GM19193 (cell line): ENCODE measurements around the gene TPRN.

ENCODE experiments used
- POLR2A ChIP-seq: IDR thresholded peaks from 4 replicates; pipeline ENCODE4 v1.6.1; 2011; ENCODE audit not compliant: insufficient read depth, insufficient read length; ENCODE audit errors: extremely low read depth

The TPRN gene

DNA sequence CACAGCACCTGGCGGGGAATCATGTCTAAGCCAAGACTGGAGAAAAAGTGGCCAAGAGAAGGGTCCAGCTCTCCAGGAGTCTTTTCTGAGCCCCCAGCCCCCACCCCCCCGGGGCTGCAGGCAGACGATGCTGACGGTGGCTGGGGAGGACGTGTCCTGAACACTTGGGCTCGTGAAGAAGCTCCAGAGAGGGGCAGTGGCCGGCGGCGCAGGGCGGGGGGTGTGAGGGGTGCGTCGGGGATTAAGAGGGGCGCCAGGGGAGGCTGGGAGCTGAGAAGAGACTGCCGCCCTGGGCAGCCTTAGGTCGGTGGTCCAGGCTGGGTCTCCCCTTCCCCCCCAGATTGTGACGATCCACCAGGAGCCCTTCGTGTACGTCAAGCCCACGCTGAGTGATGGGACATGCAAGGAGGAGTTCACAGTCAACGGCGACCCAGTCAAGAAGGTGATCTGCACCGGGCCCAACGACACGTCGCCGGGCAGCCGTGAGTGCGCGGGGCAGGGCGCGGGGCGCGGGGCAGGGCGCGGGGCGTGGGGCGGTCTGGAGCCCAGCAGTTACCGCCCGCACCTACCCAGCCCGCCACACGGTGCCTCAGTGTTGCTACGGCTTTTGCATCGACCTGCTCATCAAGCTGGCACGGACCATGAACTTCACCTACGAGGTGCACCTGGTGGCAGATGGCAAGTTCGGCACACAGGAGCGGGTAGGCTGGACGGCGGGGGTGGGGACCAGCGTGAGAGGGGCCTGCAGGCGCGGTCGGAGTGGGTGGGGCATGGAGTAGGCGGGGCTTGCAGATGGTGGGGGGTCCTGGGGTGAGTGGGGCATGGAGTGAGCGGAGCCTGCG, 39.6 kb downstream of the TPRN start:
- TF ChIP-seq POLR2A: no peak

DNA sequence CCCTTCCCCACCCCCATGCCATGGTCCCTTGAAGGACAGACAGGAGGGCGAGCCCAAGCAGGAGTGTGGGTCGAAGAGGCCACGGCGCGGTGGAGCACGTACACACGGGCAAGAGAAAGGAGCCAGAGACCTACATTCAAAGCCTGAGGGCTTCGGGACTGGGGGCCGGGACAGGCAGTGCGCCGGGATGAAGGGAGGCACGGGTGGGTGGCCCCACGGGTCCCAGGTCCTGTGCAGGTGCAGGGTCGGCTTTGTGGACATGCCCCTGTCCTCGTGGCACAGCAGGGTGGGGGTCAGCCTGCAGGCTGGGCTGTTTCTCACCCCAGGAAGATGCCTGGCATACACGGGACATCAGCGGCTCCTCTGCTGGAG, 40.5 kb downstream of the TPRN start:
- no peak for TF ChIP-seq POLR2A

DNA sequence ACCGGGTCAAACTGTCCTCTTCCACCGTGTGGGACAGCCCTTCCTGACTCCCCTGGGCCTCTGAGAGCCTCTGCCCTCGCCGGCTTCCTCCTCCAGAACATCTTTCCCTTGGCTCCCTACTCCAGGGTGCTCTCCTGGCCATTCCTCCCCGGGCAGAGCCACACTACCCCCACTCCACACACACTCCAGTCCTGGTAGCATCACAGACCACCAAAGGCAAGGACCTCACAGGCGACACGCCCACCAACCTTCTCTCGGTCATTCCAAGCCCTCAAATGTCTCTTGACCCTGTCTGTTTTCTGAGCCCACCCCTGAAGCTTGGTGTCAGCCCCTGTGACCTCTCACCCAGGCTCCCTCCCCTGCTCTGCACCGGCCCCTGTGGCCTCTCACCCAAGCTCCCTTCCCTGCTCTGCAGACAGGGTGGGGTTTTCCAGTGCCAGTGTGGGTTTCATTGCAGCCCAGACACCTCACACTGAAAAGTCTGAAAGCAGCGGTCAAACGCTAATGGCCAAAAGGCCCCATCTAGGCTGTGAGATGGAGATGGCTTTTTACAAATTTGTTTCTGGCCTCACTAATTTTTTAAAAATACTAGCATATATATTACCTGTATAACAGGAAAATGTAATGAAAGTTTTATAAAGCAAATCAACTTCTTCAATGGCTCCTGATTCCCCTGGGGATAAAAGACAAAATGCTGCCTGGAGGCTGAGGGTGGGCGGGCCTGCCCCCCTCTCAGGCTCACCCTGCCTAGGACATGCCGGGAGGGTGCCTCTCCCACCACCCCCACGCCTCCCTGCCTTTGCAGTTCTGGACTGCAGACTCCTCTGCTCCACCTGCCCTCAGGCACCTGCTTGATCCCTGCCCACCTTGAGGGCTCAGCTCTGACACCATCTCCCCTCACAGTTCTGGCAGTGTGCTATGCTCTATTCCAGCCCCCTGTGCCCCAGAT, 41.2 kb downstream of the TPRN start:
- no peak for TF ChIP-seq POLR2A

DNA sequence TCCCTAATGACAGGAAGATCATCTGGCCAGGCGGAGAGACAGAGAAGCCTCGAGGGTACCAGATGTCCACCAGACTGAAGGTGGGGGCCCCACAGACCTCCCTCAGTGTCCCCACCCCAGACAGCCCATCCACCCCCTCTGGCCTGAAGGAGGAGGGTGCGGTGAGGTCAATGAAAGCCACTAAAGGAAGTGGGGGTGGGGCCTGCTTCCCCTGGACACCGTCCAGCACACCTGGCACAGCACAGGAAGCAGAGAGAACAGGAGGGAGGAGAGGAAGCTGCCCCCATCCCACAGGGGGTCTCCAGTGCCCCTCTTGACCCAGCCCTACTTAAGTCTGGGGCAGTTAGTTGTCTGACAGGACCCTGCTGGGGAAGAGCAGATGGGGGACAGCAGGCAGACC, 41.9 kb downstream of the TPRN start:
- no peak for TF ChIP-seq POLR2A

DNA sequence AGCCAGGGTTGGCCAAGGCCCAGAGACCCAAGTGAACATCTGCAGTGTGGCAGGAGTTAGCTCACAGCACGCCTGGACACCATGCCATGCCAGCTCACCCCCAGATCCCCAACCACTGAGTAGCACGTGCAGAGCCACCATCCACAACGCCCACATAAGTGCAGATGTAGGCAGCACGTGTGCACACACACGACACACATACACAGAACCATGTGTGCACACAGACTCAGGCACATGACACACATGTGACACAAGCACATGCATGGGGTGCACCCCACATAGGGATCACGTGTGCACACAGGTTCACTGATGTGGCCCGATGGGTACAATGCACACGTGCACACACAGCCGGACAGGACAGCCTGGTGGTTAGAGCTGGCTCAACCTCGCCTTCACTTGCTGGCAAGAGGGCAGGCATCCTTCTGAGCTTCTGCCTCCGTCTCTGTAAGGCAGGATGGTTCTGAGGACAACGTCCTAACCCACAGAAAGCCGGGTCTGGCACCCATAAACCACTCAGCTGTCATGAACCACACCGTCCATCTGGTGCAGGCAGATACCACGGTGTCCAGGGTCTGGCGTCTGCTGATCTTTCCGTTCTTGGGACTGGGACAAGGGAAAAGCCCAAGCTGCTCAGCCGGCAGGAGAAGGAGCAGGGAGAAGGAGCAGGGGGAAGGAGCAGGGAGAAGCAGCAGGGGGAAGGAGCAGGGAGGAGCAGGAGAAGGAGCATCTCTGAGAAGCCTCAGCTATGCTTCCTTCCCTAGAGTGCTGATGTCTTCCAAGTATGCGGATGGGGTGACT, 42.7 kb downstream of the TPRN start:
- TF ChIP-seq POLR2A: no peak

DNA sequence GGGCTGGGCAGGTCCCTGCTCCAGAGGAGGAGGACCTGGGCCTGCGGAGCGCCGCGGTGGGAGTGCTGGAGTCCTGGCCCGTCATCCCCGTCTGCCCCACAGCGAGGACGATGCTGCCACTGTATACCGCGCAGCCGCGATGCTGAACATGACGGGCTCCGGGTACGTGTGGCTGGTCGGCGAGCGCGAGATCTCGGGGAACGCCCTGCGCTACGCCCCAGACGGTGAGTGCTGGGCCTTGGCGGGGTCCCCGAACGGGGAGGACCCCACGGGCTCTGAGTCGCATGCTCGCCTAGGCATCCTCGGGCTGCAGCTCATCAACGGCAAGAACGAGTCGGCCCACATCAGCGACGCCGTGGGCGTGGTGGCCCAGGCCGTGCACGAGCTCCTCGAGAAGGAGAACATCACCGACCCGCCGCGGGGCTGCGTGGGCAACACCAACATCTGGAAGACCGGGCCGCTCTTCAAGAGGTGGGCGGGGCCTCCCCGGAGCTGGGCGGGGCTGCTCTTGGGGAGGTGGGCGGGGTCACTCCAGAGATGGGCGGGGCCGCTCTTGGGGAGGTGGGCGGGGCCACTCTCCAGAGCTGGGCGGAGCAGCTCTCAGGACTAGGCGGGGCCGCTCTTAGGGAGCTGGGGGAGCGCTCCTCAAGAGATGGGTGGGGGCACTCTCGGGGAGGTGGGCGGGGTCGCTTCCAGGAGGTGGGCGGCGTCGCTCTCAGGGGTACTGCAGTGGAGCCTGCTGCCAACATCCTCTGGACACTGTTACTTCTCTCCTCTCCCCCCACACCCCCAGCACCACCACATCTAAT, 43.8 kb downstream of the TPRN start:
- TF ChIP-seq POLR2A: no peak

DNA sequence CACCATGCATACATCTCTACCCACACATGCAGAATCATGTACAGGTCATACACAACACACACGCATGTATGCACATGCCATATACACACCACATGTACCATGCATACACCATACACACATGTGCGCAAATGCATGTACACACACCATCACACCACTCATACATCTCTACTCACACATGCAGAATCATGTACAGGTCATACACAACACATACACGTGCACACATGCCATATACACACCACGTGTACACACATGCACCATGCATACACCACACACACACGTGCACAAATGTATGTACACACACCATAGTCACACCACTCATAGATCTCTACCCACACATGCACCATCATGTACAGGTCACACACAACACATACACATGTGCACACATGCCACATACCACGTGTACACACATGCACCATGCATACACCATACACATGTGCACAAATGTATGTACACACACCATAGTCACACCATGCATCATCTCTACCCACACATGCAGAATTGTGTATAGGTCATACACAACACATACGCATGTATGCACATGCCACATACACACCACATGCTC, 47.6 kb downstream of the TPRN start:
- no peak for TF ChIP-seq POLR2A

DNA sequence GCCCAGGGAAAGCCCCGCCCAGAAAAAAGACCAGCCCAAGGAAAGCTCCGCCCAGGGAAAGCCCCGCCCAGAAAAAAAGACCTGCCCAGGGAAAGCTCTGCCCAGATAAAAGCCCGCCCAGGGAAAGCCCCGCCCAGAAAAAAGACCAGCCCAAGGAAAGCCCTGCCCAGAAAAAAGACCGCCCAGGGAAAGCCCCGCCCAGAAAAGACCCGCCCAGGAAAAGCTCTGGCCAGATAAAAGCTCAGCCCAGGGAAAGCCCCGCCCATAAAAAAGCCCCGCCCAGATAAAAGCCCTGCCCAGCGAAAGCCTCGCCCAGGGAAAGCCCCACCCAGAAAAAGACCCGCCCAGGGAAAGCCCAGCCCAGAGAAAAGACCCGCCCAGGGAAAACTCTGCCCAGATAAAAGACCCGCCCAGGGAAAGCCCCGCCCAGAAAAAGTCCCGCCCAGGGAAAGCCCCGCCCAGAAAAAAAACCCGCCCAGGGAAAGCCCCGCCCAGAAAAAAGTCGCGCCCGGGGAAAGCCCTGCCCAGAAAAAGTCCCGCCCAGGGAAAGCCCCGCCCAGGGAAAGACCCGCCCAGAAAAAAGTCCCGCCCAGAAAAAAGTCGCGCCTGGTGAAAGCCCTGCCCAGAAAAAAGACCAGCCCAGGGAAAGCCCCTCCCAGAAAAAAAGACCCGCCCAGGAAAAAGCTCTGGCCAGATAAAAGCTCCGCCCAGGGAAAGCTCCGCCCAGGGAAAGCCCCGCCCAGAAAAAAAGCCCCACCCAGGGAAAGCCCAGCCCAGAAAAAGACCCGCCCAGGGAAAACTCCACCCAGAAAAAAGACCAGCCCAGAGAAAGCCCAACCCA, 49.7 kb downstream of the TPRN start:
- no peak for TF ChIP-seq POLR2A

DNA sequence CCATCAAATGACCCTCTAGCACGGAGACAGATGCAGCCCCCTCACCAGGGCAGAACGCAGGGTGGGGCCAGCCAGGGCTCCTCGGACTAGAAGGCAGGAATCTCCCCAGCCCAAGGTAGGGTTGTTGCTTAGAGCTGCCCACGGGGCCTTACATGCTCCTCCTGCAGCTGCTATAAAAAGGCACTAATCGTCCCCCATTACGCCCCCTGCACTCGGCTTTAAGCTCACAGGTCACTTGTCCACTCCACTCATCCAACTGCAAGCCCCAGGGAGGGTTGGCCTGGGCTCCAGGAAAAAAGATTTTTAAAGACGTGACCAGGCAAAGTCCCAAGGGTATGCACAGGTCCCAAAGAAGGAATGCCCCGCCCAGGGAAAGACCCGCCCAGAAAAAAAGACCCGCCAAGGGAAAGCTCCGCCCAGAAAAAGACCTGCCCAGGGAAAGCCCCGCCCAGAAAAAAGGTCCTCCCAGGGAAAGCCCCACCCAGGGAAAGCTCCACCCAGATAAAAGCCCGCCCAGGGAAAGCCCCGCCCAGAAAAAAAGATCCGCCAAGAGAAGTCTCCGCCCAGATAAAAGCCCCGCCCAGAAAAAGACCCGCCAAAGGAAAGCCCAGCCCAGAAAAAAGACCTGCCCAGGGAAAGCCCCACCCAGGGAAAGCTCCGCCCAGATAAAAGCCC, 50.5 kb downstream of the TPRN start:
- TF ChIP-seq POLR2A: no peak

DNA sequence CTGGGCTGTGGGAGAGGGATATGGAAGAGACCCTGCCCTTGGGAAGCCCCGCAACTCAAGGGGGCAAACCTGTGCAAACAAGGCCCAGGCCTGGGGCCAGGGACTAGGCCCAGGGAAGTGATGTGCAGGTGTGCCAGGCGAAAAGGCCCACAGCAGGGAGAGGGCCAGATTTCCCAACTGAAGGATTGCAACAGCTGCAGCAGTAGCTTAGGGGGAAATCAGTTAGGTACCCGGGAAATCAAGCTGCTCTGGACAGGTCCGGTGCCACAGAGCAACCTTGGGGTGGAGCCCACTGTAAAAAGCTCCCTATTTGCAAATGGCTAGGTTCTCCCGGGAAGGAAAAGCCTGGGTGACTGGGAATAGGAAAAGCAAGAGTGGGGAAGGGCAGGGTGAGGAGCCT, 51.2 kb downstream of the TPRN start:
- no peak for TF ChIP-seq POLR2A

DNA sequence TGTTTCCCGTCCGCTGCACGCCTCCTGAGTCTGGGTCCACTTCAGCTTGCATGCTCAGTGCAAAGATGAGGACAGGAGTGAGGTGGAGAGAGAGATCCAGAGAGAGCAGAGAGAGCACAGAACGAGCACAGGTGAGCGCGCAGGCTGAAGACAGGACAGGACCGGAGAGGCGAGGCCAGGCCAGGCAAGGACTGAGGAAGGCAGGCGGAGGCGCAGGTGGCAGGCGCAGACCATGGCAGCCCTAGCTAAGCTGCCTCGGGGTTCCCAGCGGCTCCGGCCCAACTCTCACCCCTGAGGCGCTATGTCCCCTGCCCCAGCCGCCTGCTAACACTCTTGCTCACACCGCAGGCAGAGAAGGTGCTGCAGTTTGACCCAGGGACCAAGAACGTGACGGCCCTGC, 51.9 kb downstream of the TPRN start:
- no peak for TF ChIP-seq POLR2A

DNA sequence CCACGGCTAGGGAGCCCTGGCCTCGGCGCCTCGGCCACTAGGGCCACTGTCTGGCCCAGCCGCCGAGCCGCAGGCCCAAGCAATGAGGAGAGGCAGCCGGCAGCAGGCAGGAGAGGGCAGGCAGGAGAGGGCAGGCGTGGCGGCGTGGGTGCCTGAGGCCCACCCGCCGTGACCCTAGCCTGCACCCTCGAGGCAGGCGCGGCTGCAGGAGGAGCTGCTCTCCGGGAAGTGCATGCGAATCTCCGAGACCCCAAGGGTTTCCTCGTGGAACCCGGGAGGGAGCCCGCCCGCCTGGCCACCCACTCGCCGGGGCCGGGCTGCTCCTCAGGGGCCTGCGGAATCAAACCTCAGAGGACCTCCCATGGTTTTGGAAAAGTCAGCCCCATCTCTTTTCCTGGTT, 52.3 kb downstream of the TPRN start:
- no peak for TF ChIP-seq POLR2A

DNA sequence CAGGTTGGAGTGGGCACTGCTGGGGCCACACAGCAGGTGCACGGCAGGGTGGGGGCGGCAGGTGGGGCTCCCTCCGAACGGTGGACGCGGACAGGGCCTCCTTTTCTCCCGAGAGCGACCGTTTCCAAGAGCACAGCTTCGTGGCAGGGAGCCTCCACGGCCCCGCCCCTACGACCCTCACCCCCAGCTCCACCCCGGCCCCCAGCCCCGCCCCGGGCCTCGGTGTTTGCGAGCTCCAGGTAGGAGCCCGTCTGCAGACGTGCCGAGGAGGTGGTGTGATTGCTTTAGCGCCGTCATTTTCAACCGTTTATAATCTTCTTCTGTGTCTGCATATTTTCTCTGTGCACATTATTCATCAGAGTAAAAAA, 52.8 kb downstream of the TPRN start:
- no peak for TF ChIP-seq POLR2A
